GM18526 (cell line): ENCODE results near the gene AGBL4.

Experiments used
- POLR2A ChIP-seq: IDR thresholded peaks from 3 replicates; pipeline ENCODE4 v1.6.1; 2011; ENCODE audit not compliant: insufficient read length; ENCODE audit errors: extremely low read depth

Gene AGBL4

DNA sequence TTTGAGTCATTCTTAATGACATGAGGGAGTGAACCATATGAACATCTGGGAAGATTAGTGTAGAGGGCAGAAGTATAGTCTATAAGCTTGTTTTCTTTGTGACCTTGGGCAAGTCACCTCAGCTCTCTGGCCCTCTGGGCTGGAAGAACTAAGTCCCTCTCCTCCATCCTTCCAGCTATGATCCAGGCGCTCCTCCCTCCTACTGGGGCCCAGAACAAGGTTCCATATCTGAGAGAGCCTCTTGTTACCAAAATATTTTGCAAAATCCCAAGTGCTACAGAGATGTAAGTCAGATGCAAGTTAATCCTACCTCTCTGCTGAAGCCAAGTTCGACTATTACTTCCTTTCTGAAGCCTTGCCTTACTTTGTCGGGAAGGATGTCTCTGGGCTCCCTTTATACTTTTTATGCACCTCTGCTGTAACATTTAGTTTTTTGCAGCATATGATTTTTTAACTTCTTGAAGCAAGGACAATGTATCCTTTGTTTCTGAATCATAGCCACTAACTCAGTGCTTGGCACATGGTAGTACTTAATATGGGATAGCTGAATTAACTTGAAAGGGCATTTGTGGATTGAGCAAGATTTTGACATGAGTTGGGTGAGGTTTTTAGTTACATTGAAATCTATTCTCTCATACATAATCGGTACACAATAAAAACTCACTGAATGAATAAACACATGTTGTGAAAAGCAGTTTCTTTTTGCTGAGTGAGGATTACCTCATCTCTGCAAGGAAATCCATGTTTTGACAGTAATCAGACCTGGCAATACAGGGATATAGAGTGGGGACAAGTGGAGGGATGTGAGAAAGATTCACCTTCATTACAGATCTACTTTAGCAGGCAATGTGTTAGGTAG, 1192.4 kb downstream of the AGBL4 start:
- TF ChIP-seq POLR2A, result no peak

DNA sequence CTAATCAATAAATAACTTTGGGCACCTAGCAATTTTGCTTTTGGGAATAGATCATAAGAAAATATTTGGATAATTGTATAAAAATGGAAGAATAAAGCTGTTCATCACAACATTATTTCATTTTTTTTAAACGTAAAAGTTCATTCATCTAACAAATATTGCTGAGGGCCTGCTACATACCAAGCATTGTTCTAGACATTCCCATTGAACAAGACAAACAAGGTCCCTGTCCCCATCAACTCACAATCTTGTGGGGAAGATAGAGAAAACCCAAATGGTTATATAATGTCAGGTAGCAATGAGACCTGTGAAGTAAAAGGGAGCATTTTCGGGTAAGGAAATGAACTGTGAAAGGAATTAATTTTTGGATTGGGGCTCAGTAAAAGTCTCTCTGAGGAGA, 1193.0 kb downstream of the AGBL4 start:
- no peak for TF ChIP-seq POLR2A

DNA sequence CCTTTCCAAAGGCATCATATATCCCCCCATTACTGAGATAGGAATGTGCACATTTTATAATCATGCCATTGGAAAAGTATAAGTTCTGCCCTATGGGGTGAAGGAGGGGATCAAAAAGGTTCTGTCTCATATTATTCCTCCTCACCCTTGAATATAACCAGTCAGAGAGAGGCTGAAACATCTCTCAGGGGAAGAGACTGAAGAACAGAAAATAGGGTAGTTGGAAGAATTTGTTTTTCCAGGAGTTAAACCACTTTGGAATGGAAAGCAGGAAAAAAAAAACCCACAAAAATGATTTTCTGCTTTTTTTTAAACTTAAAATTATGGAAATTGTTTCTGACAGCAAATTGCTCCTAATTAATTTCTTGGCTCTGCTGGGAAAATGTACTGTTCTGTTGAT, 1194.3 kb downstream of the AGBL4 start:
- no peak for TF ChIP-seq POLR2A

DNA sequence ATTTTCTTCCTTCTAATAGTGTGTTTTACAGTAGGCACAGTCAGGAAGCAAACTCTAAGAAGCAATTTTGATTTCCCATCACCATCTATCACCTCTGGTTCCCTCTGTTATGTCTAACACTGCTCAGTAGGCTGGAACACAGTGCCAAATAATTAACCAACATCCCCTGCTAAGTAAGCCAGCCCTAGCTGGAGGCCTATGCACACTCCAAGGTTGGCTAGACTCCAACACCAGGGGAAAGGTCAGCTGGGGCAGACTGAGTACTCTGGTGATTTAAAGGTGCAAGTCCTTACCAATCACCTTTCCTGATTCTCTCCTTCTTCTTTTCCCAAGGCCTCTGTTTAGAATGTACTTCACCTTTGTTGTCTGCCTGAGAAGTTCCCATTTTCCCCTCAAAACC, 1200.6 kb downstream of the AGBL4 start:
- TF ChIP-seq POLR2A, result no peak

DNA sequence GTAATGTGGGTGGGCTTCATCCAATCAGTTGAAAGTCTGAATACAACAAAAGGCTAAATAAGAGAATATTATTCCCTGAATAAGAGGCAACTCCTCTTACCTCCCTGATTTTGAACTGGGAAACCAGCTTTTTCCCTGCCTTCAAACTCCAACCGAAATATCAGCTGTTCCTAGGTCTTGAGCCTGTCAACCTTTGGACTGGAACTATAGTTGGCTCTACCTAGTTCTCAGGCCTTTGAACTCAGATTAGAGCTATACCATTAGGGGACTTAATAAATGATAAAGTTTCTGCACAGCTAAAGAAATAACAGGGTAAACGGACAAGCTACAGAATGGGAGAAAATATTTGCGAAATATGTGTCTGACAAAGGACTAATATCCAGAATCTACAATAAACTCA, 1203.3 kb downstream of the AGBL4 start:
- TF ChIP-seq POLR2A, result no peak

DNA sequence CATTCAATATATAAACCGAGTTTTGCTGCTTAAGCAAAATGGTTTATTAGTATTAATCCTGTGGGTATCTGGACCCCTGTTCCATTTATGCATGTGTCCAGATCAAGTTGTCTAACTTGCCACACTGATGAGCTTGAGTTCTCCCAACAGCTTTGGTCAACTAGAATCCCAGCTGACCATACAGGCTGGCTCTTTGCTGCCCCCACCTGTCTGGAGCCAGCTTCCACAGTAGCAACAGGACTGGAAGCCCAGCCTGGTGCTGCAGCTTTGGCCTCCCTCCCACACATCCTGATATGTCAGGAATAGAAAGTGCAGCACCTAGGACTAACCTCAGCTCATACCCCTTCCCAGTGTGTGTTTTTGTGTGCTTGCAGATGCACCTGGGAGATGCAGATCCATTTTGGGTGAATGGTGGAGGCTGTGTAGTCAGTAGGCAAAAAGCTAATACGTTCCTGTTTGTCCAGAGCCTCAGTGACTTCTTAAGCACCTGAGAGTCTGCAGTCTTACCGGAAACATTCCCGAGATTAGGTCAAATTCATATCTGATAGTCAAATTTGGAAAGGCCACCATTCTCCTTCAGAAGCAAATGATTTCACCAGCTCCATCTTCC, 1206.1 kb downstream of the AGBL4 start:
- TF ChIP-seq POLR2A, result no peak

DNA sequence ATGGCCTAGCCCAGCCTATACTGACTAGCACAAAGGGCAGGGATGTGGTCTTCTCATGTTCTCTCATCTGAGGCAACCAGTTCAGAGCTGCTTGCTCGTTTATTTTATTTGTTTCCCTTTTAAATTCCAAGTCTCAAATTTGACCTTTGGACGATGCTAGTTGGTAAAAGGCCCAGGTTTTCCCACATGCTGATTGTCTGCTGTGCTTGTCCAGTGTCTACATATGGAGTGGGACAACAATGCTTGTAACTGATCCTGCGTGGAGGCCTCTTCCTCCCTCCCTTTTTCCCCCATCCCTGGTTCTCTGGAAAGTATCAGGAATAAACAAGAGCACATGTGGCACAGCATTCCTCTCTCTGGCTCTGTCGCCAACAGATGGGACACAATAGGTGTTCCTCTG, 1213.0 kb downstream of the AGBL4 start:
- no peak for TF ChIP-seq POLR2A

DNA sequence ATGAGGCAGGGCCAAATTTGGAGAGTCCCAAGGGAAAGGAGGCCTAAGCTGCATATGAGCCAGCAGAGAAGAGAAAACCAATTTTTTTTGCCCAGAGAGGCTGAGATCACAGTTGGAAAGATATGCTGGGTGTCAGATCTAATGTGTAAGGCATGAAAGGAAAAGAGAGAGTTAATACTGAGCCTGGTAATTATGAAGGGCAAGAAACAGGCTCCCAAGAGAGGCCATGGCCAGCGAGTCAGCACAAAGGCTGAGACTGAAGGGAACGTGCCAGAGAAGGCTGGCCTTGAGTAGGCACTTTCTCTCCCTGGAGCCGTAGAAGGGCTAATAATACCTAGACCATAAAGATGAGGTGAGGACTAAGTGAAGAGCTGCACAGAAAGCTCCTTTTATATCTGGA, 1215.3 kb downstream of the AGBL4 start:
- TF ChIP-seq POLR2A, result no peak

DNA sequence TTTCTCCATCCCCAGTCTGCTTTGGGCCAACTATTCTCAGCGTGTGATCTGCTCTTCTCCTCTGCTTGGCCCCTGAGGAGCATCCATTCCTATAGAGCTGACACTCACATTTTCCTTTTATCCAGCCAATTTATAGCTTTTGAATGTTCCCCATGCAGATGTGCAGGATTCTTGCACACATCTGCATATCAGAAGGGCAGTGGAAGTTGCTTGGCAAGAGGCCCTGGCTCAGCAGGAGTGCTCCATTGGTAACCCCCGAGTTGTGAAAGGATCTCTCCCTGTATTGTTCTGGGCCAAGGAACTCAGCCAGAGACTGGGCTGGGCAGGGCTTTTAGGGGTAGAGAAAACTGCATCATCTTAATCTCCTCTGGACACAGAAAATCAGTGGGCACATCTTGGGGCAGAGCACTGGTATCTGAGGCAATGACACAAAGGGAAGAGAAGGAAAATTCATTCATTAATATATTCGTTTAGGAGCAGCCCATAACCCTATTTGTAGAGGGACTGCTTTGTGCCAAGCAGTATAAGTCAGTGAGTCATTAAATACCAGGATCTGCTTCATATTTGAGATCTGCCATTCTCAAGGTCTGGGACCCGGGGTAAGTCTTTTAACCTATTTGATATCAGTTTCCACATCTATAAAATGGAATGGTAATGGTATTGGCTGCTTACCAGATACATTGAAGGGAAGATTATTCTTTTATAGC, 1216.0 kb downstream of the AGBL4 start:
- TF ChIP-seq POLR2A, result no peak

DNA sequence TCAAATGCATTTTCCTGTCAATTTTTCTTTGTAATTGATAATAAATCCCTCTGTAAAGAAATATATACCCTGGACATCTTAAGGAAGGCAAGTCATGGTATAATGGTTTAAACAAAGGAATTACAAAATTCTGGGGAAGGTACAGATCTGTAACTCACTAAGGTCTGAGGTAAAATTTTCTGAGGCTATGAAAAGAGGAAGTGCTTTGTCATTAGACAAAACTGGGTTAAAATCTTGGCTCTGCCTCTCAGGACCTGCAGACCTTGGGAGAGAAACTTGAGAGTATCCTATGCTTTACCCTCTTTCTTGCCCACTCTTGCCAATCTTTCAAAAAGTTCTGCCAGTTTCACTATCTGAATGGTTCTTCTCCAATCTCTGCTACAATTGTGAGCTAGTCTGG, 1220.3 kb downstream of the AGBL4 start:
- TF ChIP-seq POLR2A, result no peak

DNA sequence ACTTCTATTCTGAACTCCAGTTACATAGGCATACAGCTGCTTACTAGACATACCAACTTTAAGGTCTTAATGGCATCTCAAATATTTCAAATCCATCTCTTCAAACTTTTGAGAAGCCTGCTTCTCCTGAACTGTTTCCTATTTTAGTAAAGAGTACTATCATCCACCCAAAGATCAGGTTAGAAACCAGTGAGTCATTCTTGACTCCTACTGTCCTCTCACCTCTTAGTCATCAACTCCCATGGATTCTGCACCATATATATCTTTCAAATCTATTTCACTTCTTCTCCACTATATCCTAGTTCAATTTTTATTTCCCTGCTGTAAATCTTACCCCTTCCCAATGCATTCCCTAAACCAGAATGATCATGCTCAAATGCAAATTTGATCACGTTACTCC, 1228.9 kb downstream of the AGBL4 start:
- TF ChIP-seq POLR2A, result no peak

DNA sequence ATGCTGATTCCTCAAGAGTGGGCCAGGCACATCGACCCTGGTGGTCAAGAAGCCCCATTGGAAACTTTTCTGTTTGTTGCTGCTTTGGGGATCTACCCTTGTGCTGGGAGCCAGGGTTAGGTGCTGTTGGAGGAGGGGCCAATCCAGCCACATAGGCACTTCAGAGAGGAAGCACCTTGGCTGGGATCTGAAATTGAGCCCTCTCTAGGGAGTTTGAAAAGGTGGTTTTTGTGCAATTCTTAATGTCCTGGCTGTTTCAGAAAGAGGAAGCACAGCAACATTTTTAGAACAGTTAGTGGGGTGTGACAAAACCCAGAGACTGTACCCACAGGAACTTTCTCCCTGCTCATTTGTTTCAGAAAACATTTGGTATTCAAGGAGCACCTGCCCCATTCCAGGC, 1229.9 kb downstream of the AGBL4 start:
- TF ChIP-seq POLR2A, result no peak

DNA sequence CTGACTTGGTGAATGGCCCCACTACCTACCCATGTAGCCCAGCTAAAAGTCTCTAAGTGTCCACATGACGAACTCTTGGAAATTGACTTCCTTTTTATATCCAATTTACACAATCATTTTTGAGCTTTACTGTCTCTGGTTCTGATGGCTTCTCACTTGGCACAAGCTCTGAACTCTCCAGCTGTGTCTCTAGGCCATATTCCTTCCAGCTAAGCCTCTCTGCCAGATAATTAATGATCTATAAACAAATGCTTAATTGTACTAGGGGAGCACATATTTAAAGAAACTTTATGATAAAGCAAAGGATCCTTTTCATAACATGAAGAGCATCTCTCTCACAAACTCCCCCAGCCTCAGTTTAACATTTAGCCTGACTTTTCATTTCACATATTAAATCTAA, 1230.8 kb downstream of the AGBL4 start:
- TF ChIP-seq POLR2A, result no peak

DNA sequence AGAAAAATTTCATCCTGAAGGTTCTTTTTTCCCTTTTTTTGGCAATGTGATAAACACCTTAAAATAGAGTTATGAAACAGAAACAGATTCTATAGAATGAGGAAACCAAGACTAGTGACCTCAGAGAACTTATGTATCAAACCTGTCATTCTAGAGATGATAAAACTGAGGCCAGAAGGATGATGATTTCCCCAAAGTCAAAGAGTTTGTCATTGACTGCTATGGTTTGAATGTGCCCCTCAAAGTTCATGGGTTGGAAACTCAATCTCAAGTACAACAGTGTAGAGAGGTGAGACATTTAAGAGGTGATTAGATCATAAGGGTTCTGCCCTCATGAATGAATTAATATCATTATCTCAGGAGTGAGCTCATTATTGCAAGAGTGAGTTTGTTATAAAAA, 1233.4 kb downstream of the AGBL4 start:
- no peak for TF ChIP-seq POLR2A

DNA sequence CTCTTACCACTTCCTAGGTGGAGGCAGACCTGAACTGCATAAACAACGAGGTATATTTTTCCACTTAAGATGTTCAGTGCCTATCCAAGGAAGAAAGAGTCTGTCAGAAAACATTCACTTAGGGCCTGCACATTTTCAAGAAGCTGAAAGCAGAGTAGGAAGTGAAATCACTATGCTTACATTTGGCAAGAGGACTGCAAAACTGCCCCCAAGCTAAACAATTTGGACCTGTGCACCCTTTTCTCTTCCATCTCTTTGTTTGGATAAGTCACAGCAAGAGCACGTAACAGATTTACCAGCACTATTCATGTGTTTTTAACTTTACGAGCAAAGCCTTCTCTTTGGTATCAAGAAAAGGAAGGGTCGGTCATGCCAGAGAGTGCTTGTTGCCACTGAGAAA, 1233.9 kb downstream of the AGBL4 start:
- no peak for TF ChIP-seq POLR2A

DNA sequence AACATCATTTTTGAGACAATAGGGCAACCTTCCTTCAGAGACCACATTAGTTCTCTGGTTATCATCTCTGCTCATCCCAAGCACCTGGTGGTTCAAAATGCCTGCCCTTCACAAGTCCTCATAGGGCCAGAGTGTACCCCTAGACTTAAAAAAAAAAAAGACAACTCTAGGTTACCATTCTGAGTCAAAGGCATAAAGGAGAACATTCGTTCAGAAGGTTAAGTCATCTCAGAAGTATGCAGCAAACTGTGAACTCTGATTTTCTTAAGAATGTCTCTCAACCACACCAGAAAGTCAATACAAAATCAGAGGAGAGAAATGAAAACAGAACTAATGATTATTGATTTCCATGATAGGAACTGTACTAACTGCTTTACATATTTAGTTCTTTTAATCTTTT, 1237.9 kb downstream of the AGBL4 start:
- TF ChIP-seq POLR2A, result no peak

DNA sequence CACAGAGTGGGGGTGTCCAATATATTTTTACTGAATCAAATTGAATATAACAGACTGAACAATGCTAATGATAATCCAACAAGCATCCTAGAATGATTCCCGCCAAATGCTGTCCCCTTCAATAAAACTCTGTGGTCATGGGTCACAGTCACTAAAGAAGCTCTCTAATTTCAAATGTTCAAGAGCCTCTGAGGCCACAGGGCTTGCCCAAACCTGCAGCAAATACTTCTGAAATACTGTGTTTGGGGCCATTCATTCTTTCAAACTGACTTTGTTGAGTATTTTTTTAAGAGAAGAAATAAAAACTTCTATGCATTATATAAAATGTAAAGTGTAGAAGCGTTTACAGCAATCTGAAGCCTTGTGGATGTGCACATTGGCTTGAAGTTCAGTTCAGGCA, 1239.5 kb downstream of the AGBL4 start:
- TF ChIP-seq POLR2A, result no peak
